Hippocampal formation (tissue), 2 donors: ENCODE measurements around the gene CPNE1.
"Not testable (repeated sequence)": the region's sequence is repeated elsewhere in the genome, so short reads cannot be mapped to it uniquely, and the experiment has no call there.

Experiments
- DNase-seq, 2 donors: peaks; one replicate each; lab custom pipeline; 2025; lab: John Stamatoyannopoulos, UW

The CPNE1 gene

DNA sequence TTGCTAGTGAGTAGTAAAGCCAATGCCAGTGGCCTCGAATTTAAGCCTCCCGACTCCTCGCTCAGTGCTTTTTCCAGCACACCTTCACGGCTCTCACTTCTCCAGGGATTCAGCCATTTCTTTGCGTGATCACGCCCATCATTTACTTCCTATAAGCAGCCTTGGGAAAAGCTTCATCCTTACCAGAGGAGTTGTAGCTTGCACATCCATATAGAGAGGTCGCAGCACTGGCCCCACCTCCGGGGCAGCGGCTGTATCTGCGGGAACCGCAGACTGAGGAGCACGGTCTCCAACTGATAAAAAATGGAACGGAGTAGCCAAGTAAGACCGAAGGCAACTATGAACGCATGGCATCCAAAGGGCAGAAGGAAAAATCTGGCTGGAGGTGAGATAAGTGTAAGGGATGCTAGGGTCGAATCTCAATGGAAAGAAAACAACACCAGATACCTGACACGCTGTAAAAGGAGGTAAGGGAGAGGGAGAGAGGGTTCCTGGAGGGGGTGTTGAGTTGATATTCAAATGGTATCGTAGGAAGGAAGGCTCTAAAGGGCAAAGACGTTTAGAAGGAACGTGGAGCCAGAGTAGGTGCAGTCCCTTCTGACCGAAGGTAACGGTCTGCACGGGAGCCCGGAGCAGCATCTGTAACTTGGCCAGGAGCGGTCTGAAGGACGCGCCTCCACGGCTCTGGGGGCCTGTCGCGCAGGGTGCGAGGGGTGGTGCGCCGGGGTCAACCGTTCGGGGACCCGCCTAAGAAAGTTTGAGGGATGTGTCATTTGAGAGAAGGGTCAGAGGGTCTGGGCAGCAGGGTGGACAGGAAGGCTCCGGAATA, 33.8 kb upstream of the CPNE1 start:
- no peak for DNase-seq

DNA sequence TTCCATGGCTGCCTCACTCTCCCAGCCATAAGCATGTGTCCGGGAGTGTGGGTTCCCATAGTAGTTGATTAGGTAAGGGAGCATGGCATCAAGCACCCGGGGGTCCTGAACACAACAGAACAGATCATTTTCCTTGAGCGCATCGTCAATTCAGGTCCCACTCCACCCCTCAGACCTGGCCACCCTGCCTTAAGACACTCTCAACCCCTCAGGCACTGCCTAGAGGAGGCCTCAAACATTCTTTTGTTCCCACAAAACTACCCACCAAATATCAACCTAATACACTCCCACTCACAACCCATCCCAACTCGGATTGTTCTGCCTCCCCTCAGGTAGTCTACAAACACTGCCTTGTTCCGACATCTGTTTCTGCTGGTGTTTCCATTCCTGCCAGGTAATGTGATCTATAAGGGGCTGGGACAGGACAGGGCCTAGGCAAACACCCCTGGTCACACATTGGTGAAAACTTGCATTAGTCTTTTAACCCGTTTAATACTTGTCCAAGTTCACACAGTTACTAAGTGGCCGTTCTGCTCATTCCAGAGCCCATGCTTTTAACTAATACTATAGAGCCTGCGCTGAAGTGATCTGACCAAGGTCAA, 33.1 kb upstream of the CPNE1 start:
- no peak for DNase-seq

DNA sequence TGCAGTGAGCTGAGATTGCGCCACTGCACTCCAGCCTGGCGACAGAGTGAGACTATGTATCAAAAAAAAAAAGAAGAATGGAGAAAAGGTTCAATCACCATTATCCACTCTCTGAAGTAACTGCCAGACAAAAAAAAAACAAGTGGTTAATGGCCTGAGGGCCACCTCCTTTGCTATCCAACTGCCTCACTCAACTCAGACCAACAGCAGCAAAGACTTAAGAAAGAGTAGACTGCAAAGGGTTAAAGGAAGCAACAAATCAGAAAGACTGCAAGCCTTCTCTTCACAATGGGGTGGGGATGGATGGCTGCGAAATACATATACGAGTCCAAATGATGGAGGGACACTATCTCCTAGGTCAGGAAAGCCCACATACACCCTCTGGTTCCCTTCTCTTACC, 31.3 kb upstream of the CPNE1 start:
- no peak for DNase-seq

DNA sequence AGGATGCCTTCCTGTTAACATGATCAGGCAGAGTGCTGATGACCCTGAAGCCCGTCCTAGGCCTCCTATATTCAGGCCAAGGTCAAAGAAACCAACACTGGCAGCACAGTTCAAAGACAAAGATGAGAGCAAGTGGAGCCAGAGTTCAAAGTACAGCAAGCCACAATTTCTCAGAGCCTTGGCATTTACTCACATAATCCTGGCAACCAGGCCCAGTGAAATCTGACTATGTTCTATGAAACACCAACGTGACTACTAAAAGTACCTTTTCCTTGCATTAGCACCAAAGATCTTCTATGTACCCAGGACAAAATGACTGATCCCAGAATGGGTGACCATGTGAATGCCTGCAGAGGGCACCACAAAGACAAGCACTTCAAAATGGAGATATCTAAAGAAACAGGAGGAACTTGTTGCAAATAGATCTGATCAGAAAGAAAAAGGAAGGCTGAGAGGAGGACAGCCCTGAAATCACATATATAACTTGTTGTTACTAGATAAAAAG, 30.6 kb upstream of the CPNE1 start:
- DNase-seq = no peak

DNA sequence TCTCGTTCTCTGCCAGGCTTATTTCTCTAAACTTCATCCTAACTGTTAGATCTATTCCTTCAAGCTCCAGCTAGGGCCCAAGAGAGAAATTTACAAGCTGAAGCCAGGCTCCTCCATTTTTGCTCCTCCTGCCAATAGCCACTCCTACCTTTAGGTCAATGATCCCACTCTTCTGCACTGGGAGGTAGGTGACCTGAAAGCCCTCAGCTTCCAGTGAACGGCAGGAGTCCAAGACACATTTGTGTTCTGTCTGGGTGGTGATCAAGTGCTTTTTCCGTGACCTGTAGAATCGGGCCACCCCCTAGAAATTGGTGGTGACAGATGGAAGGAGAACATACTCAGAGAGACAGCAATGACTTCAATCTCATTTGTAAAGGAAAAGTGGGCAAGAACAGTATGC, 25.6 kb upstream of the CPNE1 start:
- DNase-seq = no peak

DNA sequence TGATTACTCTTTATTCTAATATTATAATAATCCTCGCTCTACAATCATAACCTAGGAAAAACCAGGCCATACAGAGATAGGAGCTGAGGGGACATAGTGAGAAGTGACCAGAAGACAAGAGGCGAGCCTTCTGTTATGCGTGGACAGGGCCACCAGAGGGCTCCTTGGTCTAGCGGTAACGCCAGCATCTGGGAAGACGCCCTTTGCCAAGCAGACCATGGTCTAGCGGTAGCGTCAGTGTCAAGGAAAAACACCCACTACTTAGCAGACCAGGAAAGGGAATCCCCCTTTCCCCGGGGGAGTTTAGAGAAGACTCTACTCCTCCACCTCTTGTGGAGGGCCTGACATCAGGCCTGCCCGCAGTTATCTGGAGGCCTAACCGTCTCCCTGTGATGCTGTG, 22.2 kb upstream of the CPNE1 start:
- not testable (repeated sequence) for DNase-seq

DNA sequence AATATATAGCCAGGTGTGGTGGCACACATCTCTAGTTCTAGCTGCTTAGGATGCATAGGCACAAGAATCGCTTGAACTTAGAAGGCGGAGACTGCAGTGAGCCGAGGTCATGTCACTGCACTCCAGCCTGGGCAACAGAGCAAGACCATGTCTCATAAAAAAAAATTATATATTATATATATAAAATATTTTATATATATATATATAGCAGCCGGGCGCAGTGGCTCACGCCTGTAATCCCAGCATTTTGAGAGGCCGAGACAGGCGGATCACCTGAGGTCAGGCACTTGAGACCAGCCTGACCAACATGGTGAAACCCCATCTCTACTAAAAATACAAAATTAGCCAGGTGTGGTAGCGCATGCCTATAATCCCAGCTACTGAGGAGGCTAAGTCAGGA, 20.7 kb upstream of the CPNE1 start:
- not testable (repeated sequence) for DNase-seq

DNA sequence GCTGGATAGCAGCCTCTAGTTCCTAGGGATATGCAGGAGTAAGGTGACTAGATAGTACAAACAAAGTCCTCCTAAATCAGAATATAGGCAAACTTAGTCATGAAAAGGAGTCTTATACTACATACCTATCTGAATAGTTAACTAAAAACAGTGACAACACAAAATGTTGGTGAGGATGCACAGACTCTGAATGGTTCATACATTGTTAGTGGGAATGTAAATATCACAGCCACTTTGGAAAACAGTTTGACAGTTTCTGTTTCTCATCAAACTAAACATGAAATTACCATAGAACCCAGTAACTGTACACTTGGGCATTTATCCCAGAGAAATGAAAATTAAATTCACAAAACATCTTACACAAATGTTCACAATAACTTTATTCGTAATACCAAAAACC, 17.3 kb upstream of the CPNE1 start:
- no peak for DNase-seq

DNA sequence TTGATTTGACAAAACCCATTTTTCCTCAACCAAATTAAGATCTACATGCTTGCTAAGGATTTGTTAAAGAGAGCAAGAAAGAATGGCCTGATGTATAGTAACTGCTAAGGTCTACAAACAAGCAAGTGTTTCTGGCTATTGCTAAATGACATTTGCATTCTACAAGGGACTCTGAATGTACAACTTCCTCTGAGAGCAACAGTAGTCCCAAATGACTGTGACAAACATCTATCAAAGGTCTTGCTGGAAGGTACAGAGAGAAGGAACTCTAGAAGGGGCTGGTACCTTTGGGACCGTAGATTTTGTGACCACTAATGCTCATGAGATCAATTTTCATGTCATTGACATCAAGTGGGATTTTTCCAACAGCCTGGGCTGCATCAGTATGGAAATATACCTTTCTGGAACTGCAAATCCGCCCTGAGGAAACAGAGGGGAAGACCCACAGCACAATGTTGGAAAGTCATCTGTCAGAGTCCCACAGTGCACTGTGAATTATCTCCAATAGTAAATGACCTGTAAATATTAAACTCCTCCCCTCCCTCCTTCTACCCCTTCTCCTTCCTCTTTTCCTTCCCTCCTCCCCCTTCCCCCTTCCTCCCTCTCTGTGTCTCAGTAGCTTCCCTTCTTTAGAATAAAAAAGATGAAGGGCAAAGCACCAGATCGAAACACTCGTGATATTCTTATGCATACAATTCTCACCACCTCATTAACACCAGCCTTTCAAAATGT, 15.9 kb upstream of the CPNE1 start:
- no peak for DNase-seq

DNA sequence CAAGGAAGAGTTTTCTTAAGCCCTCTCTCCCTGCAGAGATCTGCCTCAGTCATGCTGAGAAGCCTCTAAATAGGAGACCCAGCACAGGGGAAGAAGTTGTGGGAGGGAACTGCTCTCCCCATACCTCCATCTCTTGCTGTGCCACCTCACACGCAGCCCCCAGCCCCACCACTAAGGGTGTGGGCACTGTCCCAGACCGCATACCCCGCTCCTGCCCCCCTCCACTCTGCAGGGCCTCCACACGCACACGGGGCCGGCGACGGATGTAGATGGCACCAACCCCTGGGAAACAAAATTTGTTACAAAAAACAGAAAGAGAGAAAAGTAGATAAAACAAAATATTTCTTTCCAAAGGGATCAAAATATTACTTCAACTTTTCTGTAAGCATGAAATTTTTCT, 10.2 kb upstream of the CPNE1 start:
- DNase-seq = no peak

DNA sequence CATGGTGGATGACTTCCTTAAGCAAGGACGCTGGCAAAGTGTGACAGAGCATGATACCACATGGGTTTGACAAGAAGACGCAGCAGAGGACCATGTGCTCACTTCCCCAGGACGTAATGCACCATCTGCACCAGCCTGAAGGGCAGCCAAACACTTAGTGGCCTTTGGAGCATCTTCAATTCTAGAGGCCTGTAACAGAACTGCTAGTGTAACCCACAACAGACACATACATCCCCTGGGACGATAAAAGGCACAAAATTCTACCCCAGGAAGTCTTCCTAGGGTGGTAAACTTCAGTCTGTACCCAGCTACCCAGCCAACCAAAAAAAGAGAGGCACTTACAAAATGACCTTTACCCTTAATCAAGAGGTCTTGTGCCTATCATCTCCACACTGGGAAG, 9.2 kb upstream of the CPNE1 start:
- DNase-seq = no peak

DNA sequence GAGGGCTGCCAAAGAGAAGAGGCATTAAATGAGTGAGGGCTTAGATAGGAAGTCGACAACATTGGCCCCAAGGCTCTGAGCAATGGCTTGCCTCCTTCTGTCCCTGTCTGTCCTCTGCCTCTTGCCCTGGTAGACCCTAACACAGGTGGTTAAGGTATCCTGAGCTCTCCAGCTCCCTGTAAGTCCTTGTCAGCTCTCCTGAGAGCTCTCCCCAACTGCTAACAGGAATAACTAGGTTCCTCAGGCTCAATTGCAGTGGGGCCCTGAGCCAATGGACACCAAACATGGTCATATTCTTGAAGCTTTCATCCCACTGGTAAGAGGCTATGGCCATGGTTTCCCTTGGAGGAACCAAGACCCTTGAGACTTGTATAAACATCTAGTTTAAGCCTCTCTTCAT, 5.0 kb upstream of the CPNE1 start:
- no peak for DNase-seq

DNA sequence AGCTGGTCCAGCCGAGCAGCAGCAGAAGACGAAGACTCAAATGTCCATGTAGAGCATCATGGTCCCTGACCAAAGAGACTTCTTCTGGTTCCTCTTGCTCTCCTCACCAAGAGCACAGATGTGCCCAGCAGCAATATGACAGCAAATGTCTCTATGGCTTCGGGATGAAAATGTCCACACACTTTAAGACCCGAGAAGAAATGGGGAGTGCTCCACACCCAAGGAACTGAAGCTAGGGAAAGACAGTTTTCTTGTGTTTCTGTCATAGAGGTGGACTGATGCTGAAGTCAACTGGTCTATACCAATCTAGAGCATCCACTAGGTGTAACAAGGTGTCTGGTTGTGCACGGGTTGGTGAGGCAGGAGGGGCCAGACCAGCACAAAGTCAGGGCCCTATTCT, 4.5 kb upstream of the CPNE1 start:
- DNase-seq = no peak

DNA sequence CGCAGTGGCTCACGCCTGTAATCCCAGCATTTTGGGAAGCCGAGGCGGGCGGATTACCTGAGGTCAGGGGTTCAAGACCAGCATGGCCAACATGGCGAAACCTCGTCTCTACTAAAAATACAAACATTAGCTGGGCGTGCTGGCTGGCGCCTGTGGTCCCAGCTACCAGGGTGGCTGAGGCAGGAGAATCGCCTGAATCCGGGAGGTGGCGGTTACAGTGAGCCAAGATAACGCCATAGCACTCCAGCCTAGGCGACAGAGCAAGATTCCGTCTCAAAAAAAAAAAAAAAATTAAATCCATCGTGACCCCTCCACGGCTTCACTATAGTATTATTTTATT, 1.2 kb upstream of the CPNE1 start:
- DNase-seq = no peak

DNA sequence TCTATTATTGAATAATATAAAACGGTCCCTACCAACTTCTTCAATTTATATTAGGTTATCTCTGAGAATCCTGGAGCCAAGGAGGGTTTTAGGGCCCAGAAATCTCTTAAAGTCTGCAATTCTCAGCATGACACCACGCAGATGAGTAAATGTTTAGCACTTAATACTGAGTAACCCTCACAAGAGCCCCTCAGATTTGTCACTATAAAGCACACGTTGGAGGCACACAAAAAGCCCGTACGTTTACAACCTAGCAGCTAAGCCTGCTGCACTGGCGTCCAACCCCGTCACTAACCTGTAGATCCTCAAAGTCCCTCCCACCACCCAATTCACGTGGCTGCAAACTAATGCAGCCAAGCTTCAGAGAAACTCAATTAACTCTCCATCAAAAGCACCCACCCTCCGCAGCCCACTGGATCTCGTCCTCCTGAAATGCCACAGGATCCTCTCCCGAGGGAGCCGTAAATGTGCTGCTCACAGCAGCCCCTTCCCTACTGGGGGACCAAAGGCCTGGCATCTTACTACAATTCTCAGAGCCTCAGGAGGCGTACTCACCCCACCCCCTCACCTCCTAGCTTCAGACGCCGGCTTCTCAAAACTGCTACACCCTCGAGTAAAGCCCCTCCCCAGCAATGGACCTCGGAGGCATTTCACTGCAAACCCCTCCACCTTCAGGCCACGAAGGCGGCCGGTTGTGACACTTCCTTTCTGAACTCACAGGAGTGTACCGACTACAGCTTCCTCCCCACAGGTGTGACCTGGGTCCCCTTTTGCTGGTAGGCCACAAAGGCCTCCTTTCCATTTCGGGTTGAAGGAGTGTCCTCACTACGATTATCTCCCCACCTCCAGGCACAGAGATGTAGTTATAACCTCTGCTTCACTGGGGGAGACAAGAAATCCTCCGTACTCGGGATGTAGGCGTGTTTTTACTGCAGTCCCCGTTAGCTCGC, 909 bp downstream of the CPNE1 start:
- DNase-seq = no peak

DNA sequence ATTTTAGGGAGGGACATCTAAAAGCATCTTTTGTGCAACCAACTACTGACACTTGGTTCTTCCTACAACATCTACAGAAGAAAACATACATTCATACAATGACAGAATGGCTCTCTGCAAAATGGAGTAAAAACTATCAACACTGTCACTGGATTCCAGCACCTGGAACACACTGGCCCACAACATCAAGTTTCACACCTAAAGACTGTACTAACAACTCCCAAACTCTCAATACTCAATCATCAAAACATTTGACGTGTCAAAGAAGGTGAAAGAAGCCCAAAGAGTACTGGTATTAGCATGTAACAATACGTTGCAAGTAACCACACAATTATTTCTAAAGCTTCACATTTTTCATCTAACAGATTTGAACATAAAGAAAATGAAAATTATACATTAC, 2.1 kb downstream of the CPNE1 start:
- DNase-seq = no peak

DNA sequence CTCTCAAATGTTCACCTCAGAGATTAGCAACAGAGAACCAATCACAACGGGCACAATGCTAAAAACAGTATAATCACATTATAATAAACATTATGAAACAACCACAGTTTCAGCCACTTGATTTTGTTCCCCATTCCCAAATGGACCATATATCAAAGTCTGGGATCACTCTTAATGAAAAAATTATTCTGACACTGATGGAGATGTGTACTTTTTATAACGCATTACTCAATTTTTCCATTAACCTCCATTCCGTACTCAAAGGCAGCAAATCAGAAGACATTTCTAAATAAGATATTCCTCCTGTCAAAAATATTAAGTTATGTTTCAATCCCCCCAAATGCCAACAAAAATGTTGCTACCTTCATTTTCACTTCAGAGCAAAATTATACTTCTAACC, 2.8 kb downstream of the CPNE1 start:
- DNase-seq = no peak

DNA sequence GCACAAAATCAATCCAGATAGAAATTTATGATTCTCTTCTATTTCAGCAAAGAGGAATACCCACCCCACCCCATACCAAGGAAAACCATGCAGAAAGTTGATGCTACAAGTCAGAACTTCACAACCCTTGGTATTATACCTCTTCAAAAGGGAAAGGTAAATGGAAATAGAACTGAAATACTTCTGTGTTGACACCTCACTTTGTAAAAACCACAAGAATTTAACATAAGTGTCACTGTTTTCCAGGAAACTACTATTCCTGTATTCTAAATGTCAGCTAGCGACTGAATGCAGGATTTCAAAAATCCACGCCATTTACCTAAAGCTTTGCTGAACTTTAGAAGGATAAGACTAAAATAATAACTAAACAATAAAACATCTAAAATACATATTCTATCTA, 3.6 kb downstream of the CPNE1 start:
- no peak for DNase-seq

DNA sequence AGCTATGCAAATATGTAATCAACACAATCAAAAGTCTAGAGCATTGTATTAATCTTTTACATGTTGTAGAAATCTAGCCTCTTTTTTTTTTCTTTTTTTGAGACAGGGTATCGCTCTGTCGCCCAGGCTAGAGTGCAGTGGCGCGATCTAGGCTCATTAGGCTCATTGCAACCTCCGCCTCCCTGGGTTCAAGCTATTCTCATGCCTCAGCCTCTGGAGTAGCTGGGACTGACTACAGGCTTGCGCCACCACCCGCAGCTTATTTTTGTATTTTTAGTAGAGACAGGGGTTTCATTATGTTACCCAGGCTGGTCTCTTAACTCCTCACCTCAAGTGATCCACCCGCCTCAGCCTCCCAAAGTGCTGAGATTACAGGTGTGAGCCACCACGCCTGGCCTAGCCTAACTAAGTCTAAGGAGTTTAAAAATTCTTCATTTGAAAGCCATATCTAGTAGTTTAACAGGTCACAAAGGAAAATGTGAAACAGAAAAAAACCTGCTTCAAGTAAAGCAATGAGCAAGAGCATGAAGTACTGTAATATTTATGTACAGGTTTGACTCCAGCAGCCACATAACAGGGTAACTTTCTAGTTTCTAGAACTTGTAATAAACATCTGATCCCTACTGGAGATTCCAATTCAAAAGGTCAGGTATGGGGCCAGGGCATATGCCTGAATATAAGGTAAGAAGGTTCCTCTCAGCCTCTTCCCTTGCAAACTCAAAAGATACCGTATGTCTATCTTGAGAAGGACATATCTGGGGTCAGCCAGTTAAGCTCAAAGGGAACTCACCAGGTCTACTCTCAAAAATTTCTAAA, 4.4 kb downstream of the CPNE1 start:
- no peak for DNase-seq

DNA sequence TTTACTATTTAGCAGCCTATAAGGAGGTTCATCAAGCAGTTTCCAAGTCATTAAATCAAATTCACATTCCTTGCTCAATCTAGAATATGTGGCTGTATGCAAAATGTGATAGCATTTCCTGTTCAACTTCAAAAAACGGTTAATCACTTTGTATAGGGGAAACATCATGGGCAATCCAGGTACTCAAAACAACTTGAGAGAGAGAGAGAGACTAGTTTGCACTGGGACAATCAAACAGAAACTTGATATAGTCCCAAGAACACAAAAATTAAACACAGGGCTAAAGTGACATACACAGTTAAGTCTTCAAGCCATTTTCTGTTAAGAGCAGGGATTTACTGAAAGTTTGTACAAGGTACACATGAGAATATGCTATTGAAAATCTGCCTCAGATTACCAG, 7.4 kb downstream of the CPNE1 start:
- DNase-seq = no peak

DNA sequence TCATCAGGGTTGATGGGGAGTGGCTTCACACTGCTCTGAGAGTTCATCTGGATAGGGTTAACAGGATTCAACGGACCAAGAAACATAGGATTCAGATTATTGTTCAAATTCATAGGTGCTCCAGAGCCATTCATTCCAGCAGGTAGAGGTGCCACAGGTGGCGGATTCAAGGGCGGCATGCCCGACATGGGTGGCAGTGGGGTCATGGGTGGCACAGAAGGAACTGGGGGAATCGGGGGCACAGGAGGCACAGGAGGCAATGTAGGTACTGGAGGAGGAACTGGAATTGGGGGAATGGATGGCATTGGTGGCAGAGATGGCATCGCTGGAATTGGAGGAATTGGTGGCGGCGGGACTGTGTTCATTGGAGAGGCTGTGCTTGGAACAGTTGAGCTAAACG, 10.3 kb downstream of the CPNE1 start:
- DNase-seq = no peak
